Transverse colon (tissue), 4 donors: ENCODE data around the gene AKR7A2. TPM values are rescaled to one million over a fixed set of nuclear protein-coding genes. Genes with fewer than 3 reads are reported as not detected.
"Not testable (repeated sequence)": the region's sequence is repeated elsewhere in the genome, so short reads cannot be mapped to it uniquely, and the experiment has no call there.

Experiments used
- DNase-seq: peaks from one replicate; pipeline ENCODE4 v3.0.0-alpha.2; 2019
- H3K27ac ChIP-seq, 4 donors: fragments of 200-600 bp; sonication (generic); 2 replicates each; pipeline ENCODE4 v1.5.1; 2016 to 2018; ENCODE audit warnings: inconsistent platforms in 4 of 4
- H3K27me3 ChIP-seq: fragments of 200-600 bp; sonication (generic); 2 replicates; pipeline ENCODE4 v1.5.1; 2017; ENCODE audit warnings: inconsistent platforms
- H3K36me3 ChIP-seq, 4 donors: fragments of 200-600 bp; sonication (generic); 2 replicates each; pipeline ENCODE4 v1.5.1; 2017 to 2019; ENCODE audit warnings: inconsistent platforms in 4 of 4
- H3K4me1 ChIP-seq, 4 donors: fragments of 200-600 bp; sonication (generic); 2 replicates each; pipeline ENCODE4 v1.5.1; 2017 to 2020; ENCODE audit warnings: inconsistent platforms in 4 of 4
- H3K4me3 ChIP-seq, 4 donors: fragments of 200-600 bp; sonication (generic); 1 replicate in 1 of 4; 2 replicates in 3 of 4; pipeline versions ENCODE4 v1.5.1 to v1.6.1; 2017 to 2019; ENCODE audit warnings: inconsistent platforms in 4 of 4
- H3K9me3 ChIP-seq, 2 donors: fragments of 200-600 bp; sonication (generic); 2 replicates each; pipeline ENCODE4 v1.5.1; 2017 to 2019; ENCODE audit warnings: inconsistent platforms in 2 of 2
- CTCF ChIP-seq, 5 experiments: fragments of 200-600 bp in 3 of 5; fragments of 450-650 bp in 2 of 5; sonication (generic) in 3 of 5; IDR thresholded peaks; 1 replicate in 2 of 5; 2 replicates in 3 of 5; pipeline ENCODE4 v1.5.1; 2016 to 2017; ENCODE audit warnings: antibody characterized with exemption in 5 of 5, inconsistent platforms in 3 of 5, mild to moderate bottlenecking in 2 of 5, moderate library complexity in 1 of 5
- EP300 ChIP-seq: sonication (generic); formaldehyde crosslinking; IDR thresholded peaks from one replicate; pipeline ENCODE4 v1.6.1; 2017; ENCODE audit warnings: antibody characterized with exemption, low read depth
- POLR2A ChIP-seq: fragments of 450-650 bp; IDR thresholded peaks from one replicate; pipeline ENCODE4 v1.6.1; 2016; ENCODE audit warnings: antibody characterized with exemption, mild to moderate bottlenecking, moderate library complexity
- POLR2AphosphoS5 ChIP-seq, 3 donors: sonication (generic); formaldehyde crosslinking; IDR thresholded peaks; one replicate each; pipeline ENCODE4 v1.6.1; 2016; ENCODE audit warnings: antibody characterized with exemption in 3 of 3
- WGBS, 2 donors: methylation state at CpG; one replicate each; pipeline ENCODE4 v1.1.5; 2018; ENCODE audit warnings: low coverage in 1 of 2; 5-methylcytosine and 5-hydroxymethylcytosine counted together
- in situ Hi-C, 4 donors: fragments of 200-750 bp; cut with MboI; loops; one replicate each; pipeline versions ENCODE4 v1.15.0 to v1.15.1; 2017; ENCODE audit warnings: low sequenced_read_pairs in 3 of 4, low pct_ligation_motif_present in 1 of 4, low pct_unique_long_range_greater_than_20kb in 1 of 4
- intact Hi-C: fragments of 100-400 bp; cut with DNase I; formaldehyde crosslinking; loops from one replicate; pipeline ENCODE4 v1.15.1; 2023; ENCODE audit warnings: low total_unique reads
- total RNA-seq, 4 donors: library from RNA; depleted of rRNA; stranded (reverse); fragments of >200 nt; gene quantifications; one replicate each; pipeline ENCODE4 v1.1.0, GENCODE V29; 2016

The AKR7A2 gene
- total RNA-seq, 4 donors from 2014 or later = 64.7 to 169 (median 112) TPM

- H3K27ac ChIP-seq = peak overlapping the region; percentile 71 to 81 (median 76)
- intact Hi-C loops = no loop called here
- H3K36me3 ChIP-seq = peaks cover 0 to 36% (median 15%) of the 10 kb centered on the region in 4 donors
- in situ Hi-C loops = no loop called here
- 76 to 77% methylated on average over 4 to 10 of the region's 10 CpGs for WGBS, 2 donors
- TF ChIP-seq CTCF (IDR thresholded peaks at IDR 0.05) = no peak
- no peak for TF ChIP-seq EP300
- peak; percentile 29 for TF ChIP-seq POLR2A
- peak in 1 of 3 donors; percentile 44 for TF ChIP-seq POLR2AphosphoS5 (IDR thresholded peaks at IDR 0.05)
- no peaks in the 10 kb centered on the region for H3K9me3 ChIP-seq
- no peak overlapping the region for H3K4me3 ChIP-seq
- H3K4me1 ChIP-seq = peaks cover 9 to 39% (median 36%) of the 10 kb centered on the region in 4 donors
- no peaks in the 10 kb centered on the region for H3K27me3 ChIP-seq
- peak; percentile 87 for DNase-seq
Observed at GRCh38 chr1:19307794-19308508, 4.0 kb downstream of the AKR7A2 start.

- DNase-seq = no peak
- Histone ChIP-seq H3K36me3 (peaks cover 0 to 39% (median 15%) of the 10 kb centered on the region in 4 donors), H3K4me3 (no peak overlapping the region), H3K27me3 (no peaks in the 10 kb centered on the region), H3K9me3 (no peaks in the 10 kb centered on the region), H3K27ac (peak overlapping the region in 2 of 4 donors; percentile 71 to 74), H3K4me1 (peaks cover 7 to 33% (median 31%) of the 10 kb centered on the region in 4 donors)
- intact Hi-C loops (no loop called here), in situ Hi-C loops (no loop called here)
- TF ChIP-seq CTCF (IDR thresholded peaks at IDR 0.05) = no peak
- 97% methylated on average over 6 of the region's 6 CpGs; no CpG with 5 or more reads in 1 of the 2 donors for WGBS, 2 donors
Observed at GRCh38 chr1:19306941-19307340, 5.0 kb downstream of the AKR7A2 start.

- Histone ChIP-seq H3K9me3 (no peaks in the 10 kb centered on the region), H3K27ac (no peak overlapping the region), H3K27me3 (no peaks in the 10 kb centered on the region), H3K4me3 (no peak overlapping the region), H3K4me1 (peaks cover 4 to 28% (median 25%) of the 10 kb centered on the region in 4 donors), H3K36me3 (peaks cover 0 to 39% (median 15%) of the 10 kb centered on the region in 4 donors)
- DNase-seq = no peak
- 86 to 96% methylated on average over 1 to 11 of the region's 11 CpGs for WGBS, 2 donors
- in situ Hi-C loops (no loop called here), intact Hi-C loops (no loop called here)
- TF ChIP-seq EP300 (no peak), POLR2A (no peak), POLR2AphosphoS5 (IDR thresholded peaks at IDR 0.05) (no peak), CTCF (IDR thresholded peaks at IDR 0.05) (no peak)
Observed at GRCh38 chr1:19305880-19306279, 6.1 kb downstream of the AKR7A2 start.

- in situ Hi-C loops, H3K4me3 ChIP-seq, H3K27ac ChIP-seq, H3K9me3 ChIP-seq, DNase-seq, intact Hi-C loops, H3K27me3 ChIP-seq: not testable (repeated sequence)
- Histone ChIP-seq H3K4me1 (peaks cover 0 to 19% (median 17%) of the 10 kb centered on the region in 4 donors), H3K36me3 (peaks cover 0 to 39% (median 15%) of the 10 kb centered on the region in 4 donors)
- 93% methylated on average over 10 of the region's 10 CpGs; no CpG with 5 or more reads in 1 of the 2 donors for WGBS, 2 donors
Observed at GRCh38 chr1:19304081-19304480, 7.9 kb downstream of the AKR7A2 start.
